Measurements from ENCODE around the gene NFIX. TPM values are rescaled to one million over a fixed set of nuclear protein-coding genes. Genes with fewer than 3 reads are reported as not detected.

NFIX gene
- total and polyA plus RNA-seq, 2 donors from 2014 or later: 4.3 to 65.0 TPM

DNA sequence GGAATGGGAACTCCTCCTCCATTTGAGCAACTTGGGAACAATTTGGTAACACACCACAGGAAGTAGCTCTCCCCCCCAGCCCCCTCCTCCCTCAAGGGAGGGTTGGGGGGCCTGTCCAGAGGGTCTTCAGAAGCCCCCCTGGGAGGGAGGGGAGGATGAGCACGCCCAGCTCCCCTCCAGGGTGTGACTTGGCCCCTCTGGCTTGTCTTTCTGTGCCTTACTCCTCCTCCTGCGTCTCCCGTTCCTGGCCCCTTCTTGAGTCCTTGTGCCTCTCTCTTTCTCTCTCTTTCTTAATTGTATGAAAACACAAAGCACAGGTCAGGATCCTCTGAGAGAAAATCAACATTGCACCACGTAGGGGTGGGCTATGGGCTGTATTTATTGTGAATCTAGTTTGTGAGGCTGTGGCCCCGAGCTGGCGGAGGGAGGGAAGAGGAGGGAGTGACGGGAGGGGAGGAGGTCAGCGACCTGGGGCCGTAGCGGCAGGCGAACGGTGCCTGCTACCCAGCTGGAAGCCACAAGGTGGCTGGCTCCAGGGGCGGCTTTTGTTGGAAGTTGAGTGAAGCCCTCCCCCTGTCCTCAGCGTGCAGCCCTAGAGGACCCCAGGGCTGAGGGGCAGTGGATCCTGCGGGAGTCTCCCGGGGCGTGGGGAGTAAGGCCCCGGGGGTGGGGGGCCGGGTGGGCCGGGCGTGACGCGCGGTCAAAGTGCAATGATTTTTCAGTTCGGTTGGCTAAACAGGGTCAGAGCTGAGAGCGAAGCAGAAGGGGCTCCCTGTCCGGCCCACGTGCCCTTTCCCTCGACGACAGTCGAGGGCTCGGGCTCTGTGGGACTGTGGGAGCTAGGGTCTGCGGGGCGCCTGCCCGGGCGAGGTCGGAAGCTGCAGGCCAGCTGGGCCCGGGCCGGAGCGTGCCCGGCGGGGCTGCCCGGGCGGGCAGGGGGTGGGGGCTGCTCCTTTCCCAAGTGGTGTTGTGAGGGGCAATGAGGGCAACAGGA lies 101.0 kb downstream of the NFIX start:
- peak overlapping the region in 1 of 3 donors; percentile 19 for H3K9ac ChIP-seq (ENCODE audit: low read length in 3 of 3)
- H3K36me3 ChIP-seq (ENCODE audit: control insufficient read depth in 2 of 3, insufficient read depth in 3 of 3, low read length in 3 of 3): no peaks in the 10 kb centered on the region
- H3K9me3 ChIP-seq (ENCODE audit: control insufficient read depth in 2 of 3, insufficient read depth in 1 of 3, low read length in 3 of 3): no peaks in the 10 kb centered on the region
- H3K27me3 ChIP-seq (ENCODE audit: control insufficient read depth, insufficient read depth, low read length): peaks cover 14% of the 10 kb centered on the region
- peaks cover 0 to 29% (median 10%) of the 10 kb centered on the region in 3 donors for H3K4me1 ChIP-seq (ENCODE audit: control insufficient read depth in 2 of 3, insufficient read depth in 2 of 3, low read depth in 1 of 3, low read length in 3 of 3)
- DNase-seq (peak in 1 of 5 donors; percentile 70), FAIRE-seq (no peak)
- TF ChIP-seq, protein P1, sequence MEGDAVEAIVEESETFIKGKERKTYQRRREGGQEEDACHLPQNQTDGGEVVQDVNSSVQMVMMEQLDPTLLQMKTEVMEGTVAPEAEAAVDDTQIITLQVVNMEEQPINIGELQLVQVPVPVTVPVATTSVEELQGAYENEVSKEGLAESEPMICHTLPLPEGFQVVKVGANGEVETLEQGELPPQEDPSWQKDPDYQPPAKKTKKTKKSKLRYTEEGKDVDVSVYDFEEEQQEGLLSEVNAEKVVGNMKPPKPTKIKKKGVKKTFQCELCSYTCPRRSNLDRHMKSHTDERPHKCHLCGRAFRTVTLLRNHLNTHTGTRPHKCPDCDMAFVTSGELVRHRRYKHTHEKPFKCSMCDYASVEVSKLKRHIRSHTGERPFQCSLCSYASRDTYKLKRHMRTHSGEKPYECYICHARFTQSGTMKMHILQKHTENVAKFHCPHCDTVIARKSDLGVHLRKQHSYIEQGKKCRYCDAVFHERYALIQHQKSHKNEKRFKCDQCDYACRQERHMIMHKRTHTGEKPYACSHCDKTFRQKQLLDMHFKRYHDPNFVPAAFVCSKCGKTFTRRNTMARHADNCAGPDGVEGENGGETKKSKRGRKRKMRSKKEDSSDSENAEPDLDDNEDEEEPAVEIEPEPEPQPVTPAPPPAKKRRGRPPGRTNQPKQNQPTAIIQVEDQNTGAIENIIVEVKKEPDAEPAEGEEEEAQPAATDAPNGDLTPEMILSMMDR (IDR thresholded peaks at IDR 0.05; ENCODE audit: borderline replicate concordance, extremely low read depth, insufficient read depth): no peak
- intact Hi-C loops (cut with DNase I): loop anchor here (5.0 kb wide), 1 partner anchor 119 kb away; no protein-coding TSS in a partner anchor
- peak overlapping the region; percentile 22 to 28 for H3K27ac ChIP-seq (ENCODE audit: low read depth in 2 of 2, low read length in 2 of 2)
- H3K4me3 ChIP-seq (ENCODE audit: low read length in 3 of 3): peak overlapping the region in 2 of 3 donors; percentile 45 to 57

DNA sequence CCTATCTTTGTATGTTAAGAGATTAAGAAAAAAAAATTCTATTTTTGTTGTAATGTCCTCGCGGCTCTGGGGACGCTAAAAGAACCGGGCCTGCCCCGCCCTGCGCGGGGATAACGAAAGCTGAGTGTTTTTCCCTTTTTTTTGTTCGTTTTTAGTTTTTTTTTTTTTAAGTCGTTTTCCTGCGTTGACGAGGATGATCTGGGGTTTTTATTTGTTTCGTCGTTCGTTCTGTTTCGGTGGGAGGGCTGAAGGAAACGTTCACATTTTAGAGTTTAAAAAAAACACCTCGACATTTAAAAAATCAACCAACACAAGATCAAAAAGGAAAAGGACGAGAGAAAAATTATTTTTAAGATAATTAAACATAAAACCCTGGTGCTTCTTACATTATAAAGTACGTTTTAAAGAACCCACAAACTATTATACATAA lies 101.8 kb downstream of the NFIX start:
- intact Hi-C loops (cut with DNase I): loop anchor here (5.0 kb wide), 1 partner anchor 120 kb away; no protein-coding TSS in a partner anchor

DNA sequence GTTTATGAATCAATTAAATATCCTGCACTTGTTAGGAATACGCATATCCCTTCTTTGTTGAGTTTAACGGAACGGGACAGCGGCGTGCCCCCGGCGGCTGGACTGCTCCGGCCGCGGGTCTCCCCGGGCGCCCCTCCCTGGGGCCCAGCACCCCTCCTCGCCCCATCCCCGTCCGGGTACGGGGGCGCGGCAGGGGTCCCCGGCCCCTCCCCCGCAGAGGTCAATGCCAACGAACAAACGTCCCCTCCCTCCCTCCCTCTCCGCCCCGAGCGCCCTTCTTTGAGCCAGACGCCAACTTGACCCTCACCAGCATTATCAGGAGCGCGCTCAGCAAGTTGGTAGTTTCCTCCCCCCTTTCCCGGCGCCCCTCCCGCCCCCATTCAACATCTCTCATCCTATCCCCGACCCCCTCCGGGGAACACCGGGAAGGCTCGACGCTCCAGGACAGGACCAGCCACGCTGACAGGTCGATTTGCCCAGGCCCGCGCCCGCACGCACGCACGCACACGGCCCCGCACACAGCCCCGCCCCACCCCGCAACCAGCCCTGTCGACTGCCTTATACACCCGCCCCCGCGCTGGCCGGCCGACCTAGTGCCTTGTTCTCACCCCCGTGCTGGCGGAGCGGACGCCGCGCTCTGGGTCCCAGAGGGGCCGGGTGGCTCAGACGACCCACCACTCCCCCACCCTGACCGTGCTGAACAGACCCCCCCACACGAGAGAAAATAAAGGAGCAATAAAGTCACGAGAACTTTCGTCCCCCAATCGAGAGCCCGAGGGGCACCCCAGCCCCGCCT lies 102.4 kb downstream of the NFIX start:
- Histone ChIP-seq H3K27ac (ENCODE audit: low read depth in 2 of 2, low read length in 2 of 2) (peak overlapping the region in 1 of 2 donors; percentile 37), H3K4me1 (ENCODE audit: control insufficient read depth in 2 of 3, insufficient read depth in 2 of 3, low read depth in 1 of 3, low read length in 3 of 3) (peaks cover 0 to 28% (median 10%) of the 10 kb centered on the region in 3 donors), H3K9me3 (ENCODE audit: control insufficient read depth in 2 of 3, insufficient read depth in 1 of 3, low read length in 3 of 3) (no peaks in the 10 kb centered on the region), H3K27me3 (ENCODE audit: control insufficient read depth, insufficient read depth, low read length) (peaks cover 15% of the 10 kb centered on the region), H3K4me3 (ENCODE audit: low read length in 3 of 3) (no peak overlapping the region), H3K36me3 (ENCODE audit: control insufficient read depth in 2 of 3, insufficient read depth in 3 of 3, low read length in 3 of 3) (no peaks in the 10 kb centered on the region), H3K9ac (ENCODE audit: low read length in 3 of 3) (no peak overlapping the region)
- DNase-seq (peak in 2 of 5 donors; percentile 69 to 87), FAIRE-seq (no peak)
- intact Hi-C loops (cut with DNase I): loop anchor here (5.0 kb wide), 1 partner anchor 120 kb away; no protein-coding TSS in a partner anchor
- TF ChIP-seq, protein P1 (IDR thresholded peaks at IDR 0.05; ENCODE audit: borderline replicate concordance, extremely low read depth, insufficient read depth): no peak

More for the DNA sequence above, 101.8 kb downstream of the NFIX start:
- TF ChIP-seq, protein P1 (IDR thresholded peaks at IDR 0.05; ENCODE audit: borderline replicate concordance, extremely low read depth, insufficient read depth): no peak
- no peaks in the 10 kb centered on the region for H3K9me3 ChIP-seq (ENCODE audit: control insufficient read depth in 2 of 3, insufficient read depth in 1 of 3, low read length in 3 of 3)
- peaks cover 15% of the 10 kb centered on the region for H3K27me3 ChIP-seq (ENCODE audit: control insufficient read depth, insufficient read depth, low read length)
- DNase-seq: no peak
- no peak overlapping the region for H3K27ac ChIP-seq (ENCODE audit: low read depth in 2 of 2, low read length in 2 of 2)
- no peaks in the 10 kb centered on the region for H3K36me3 ChIP-seq (ENCODE audit: control insufficient read depth in 2 of 3, insufficient read depth in 3 of 3, low read length in 3 of 3)
- no peak overlapping the region for H3K4me3 ChIP-seq (ENCODE audit: low read length in 3 of 3)
- no peak overlapping the region for H3K9ac ChIP-seq (ENCODE audit: low read length in 3 of 3)
- FAIRE-seq: no peak
- peaks cover 0 to 29% (median 10%) of the 10 kb centered on the region in 3 donors for H3K4me1 ChIP-seq (ENCODE audit: control insufficient read depth in 2 of 3, insufficient read depth in 2 of 3, low read depth in 1 of 3, low read length in 3 of 3)
